HG02623 (cell line): ENCODE results near the gene ZNF185.

Experiments
- ATAC-seq: cut with Tn5 transposase; IDR thresholded peaks from one replicate; pipeline ENCODE4 v1.9.1; 2021; ENCODE audit warnings: moderate library complexity; ENCODE audit not compliant: unreplicated experiment

The ZNF185 gene

GRCh38 chrX:152945021-152945979, 47.4 kb downstream of the ZNF185 start:
- ATAC-seq, result no peak

DNA sequence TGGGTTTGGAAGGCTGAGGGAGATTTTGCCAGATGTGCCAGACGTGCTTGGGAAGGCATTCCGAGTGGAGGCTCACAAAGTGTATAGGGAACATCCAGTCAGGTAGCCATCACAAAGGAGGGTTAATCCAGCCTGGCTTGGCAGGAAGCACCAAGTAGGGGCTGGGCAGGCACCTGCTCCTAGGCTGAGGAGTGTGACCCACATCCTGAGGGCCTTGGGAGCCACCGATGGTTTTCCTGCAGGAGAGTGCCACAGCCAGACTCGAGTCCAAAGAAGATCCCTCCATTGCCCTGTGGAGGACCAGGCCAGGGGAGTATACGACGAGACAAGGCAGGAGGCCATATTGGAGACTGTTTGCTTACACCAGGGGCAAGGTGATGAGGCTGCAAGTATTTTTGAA, 48.8 kb downstream of the ZNF185 start:
- no peak for ATAC-seq
